Vagina (tissue), 2 donors: ENCODE data around the gene HCN4.

ENCODE experiments used
- POLR2A ChIP-seq, 2 donors: fragments of 450-650 bp; IDR thresholded peaks; one replicate each; pipeline ENCODE4 v1.6.1; 2017; ENCODE audit warnings: antibody characterized with exemption in 2 of 2, mild to moderate bottlenecking in 2 of 2, moderate library complexity in 2 of 2
- POLR2AphosphoS5 ChIP-seq, 2 donors: sonication (generic); formaldehyde crosslinking; IDR thresholded peaks; one replicate each; pipeline ENCODE4 v1.9.0; 2017; ENCODE audit warnings: antibody characterized with exemption in 2 of 2, mild to moderate bottlenecking in 2 of 2, low read depth in 1 of 2; ENCODE audit not compliant: insufficient read depth in 1 of 2
- TF ChIP-seq, protein P1 (sequence below), 3 experiments: fragments of 450-650 bp in 2 of 3; fragments of 200-600 bp in 1 of 3; sonication (generic) in 1 of 3; IDR thresholded peaks; one replicate each; pipeline ENCODE4 v1.5.1; 2017 to 2019; ENCODE audit warnings: antibody characterized with exemption in 3 of 3, mild to moderate bottlenecking in 2 of 3, moderate library complexity in 2 of 3

DNA sequence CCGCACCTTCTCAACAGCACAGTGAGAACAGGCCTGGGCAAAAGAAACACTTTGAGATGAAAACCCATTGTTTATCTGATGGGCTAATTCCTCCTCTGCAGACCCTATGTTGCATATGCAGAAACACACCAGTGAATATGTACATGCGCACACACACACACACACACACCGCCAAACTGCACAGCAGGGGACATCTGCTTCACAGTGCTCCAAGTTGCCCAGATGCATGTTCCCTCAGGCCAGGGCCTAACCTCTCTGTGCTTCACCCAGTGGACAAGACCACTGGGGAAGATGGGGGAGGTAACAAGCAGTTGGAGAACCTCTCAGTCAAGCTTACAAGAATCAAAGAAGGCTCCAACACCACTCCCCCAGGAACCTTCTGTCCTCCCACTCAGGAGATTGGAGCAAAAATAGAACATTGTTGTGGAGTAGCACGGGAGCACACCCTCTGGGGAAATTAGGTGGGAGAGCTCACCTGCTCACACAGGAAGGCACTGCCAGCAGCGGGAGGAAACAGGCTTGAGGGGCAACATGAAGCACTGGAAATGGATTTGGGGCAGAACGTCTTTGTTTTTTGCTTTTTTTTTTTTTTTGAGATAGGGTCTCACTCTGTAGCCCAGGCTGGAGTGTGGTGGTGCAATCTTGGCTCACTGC, 13.0 kb downstream of the HCN4 start:
- TF ChIP-seq, protein P1, sequence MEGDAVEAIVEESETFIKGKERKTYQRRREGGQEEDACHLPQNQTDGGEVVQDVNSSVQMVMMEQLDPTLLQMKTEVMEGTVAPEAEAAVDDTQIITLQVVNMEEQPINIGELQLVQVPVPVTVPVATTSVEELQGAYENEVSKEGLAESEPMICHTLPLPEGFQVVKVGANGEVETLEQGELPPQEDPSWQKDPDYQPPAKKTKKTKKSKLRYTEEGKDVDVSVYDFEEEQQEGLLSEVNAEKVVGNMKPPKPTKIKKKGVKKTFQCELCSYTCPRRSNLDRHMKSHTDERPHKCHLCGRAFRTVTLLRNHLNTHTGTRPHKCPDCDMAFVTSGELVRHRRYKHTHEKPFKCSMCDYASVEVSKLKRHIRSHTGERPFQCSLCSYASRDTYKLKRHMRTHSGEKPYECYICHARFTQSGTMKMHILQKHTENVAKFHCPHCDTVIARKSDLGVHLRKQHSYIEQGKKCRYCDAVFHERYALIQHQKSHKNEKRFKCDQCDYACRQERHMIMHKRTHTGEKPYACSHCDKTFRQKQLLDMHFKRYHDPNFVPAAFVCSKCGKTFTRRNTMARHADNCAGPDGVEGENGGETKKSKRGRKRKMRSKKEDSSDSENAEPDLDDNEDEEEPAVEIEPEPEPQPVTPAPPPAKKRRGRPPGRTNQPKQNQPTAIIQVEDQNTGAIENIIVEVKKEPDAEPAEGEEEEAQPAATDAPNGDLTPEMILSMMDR (IDR thresholded peaks at IDR 0.05), result no peak
- TF ChIP-seq POLR2A (IDR thresholded peaks at IDR 0.05) (no peak), POLR2AphosphoS5 (IDR thresholded peaks at IDR 0.05; ENCODE audit: insufficient read depth in 1 of 2, low read depth in 1 of 2) (no peak)
